Measurements from ENCODE around the gene SLX1A.

Gene SLX1A

DNA sequence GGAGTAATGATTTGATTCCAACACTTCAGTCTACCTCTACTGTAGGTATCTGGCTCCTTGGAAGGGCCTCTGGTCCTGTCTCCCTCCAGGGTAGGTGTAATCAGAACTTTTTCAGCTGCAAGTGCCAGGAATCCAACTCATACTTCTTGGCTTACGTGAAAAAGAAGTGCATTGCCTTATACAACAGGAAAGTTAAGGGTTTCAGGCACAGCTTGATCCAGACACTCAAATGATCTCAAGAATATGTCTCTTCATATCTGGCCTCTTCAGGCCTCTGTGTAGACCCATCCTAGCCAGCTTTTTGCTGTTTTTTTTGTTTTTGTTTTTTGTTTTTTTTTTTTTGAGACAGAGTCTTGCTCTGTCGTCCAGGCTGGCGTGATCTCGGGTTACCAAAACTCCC lies 14.5 kb upstream of the SLX1A start:
- TF ChIP-seq, protein P1, sequence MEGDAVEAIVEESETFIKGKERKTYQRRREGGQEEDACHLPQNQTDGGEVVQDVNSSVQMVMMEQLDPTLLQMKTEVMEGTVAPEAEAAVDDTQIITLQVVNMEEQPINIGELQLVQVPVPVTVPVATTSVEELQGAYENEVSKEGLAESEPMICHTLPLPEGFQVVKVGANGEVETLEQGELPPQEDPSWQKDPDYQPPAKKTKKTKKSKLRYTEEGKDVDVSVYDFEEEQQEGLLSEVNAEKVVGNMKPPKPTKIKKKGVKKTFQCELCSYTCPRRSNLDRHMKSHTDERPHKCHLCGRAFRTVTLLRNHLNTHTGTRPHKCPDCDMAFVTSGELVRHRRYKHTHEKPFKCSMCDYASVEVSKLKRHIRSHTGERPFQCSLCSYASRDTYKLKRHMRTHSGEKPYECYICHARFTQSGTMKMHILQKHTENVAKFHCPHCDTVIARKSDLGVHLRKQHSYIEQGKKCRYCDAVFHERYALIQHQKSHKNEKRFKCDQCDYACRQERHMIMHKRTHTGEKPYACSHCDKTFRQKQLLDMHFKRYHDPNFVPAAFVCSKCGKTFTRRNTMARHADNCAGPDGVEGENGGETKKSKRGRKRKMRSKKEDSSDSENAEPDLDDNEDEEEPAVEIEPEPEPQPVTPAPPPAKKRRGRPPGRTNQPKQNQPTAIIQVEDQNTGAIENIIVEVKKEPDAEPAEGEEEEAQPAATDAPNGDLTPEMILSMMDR (IDR thresholded peaks at IDR 0.05; ENCODE audit: borderline replicate concordance, insufficient read depth, low read depth, low read length), result no peak
- H3K4me3 ChIP-seq (ENCODE audit: low read depth, low read length), result no peak overlapping the region

DNA sequence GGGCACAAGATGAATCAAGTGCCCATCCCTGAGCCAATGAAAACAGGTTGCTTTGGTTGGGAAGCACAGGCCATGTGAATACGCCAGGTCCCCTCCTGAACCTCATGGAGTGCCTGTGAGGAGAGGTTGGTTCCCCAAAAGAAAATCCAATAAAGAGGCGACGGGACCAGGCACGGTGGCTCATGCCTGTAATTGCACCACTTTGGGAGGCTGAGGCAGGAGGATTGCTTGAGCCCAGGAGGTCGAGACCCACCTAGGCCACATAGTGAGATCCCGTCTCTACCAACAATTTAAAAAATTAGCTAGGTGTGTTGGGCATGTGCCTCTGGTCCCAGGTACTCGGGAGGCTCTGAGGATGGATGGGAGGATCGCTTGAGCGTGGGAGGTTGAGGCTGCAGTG lies 13.7 kb upstream of the SLX1A start:
- no peak overlapping the region for H3K4me3 ChIP-seq (ENCODE audit: low read depth, low read length)
- TF ChIP-seq, protein P1 (IDR thresholded peaks at IDR 0.05; ENCODE audit: borderline replicate concordance, insufficient read depth, low read depth, low read length), result no peak

DNA sequence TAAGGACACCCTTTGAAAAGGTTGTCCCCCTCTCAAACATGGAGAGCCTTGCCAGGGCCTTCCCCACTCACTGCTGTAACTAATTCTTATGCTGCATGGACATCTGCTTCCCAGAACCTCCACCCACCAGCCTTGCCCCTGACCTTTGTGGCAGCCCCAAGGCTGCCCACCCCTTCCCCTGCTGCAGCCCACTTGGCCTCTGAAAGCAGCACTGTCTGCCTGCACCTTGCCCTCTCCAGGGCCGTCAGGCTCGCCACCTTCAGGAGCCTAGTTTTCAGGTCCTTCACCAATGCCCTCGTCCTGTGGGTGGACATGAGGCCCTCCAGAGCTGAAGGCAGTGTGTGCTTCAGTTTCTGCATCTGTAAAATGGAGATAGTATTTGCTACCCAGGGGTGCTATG lies 12.9 kb upstream of the SLX1A start:
- TF ChIP-seq, protein P1 (IDR thresholded peaks at IDR 0.05; ENCODE audit: borderline replicate concordance, insufficient read depth, low read depth, low read length), result no peak

DNA sequence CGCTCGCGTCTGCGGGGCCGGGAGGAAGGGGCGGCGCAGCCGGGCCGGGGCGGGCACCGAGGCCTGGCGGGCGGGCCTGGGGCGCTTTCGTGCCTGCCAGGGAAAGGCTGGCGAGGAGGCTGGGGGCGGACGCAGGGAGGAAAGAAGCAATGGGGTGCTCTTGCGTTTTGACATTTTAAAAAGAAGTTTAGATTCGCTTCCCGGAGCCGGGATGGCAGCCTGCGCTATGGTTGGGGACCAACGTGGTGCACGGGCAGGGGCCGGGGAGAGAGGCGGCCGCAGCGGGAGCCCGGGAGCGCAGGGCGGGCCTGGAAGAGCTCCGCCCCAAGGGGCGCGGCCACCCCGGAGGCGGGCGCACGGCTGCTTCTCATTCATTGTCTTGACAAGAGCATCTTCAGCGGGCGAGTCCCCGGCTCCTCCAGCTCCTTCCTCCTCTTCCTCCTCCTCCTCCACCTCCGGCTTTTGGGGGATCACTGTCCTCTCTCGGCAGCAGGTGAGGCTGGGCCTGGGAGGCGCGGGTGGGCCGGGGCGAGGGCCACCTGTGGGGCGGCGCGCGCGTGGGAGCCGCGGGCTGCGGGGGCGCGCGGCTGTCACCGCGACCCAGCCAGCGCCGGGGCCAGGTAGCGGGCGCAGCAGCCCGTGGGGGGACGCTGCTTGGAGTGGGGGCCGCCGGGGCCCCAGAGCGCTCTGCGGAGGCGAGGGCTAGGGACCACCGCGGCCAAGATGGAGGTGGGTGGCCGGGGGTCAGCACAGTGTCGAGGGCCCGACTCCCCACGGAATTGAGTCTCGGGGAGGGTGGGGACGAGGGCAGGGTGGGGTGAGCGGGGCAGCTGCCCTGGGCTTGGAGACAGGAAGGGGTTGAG lies 10.2 kb upstream of the SLX1A start, which contains the start of gene CORO1A:
Gene CORO1A (plus strand): TSS at position 370 of the 863 bp plus-strand sequence. CDS start 1,608 bp downstream, outside the sequence.
- TF ChIP-seq, protein P1 (IDR thresholded peaks at IDR 0.05; ENCODE audit: borderline replicate concordance, insufficient read depth, low read depth, low read length), result no peak
- peak within 1 kb of the TSS; percentile 95 for H3K4me3 ChIP-seq (ENCODE audit: low read depth, low read length)

More for the DNA sequence above, 12.9 kb upstream of the SLX1A start:
- H3K4me3 ChIP-seq (ENCODE audit: low read depth, low read length), result no peak overlapping the region

DNA sequence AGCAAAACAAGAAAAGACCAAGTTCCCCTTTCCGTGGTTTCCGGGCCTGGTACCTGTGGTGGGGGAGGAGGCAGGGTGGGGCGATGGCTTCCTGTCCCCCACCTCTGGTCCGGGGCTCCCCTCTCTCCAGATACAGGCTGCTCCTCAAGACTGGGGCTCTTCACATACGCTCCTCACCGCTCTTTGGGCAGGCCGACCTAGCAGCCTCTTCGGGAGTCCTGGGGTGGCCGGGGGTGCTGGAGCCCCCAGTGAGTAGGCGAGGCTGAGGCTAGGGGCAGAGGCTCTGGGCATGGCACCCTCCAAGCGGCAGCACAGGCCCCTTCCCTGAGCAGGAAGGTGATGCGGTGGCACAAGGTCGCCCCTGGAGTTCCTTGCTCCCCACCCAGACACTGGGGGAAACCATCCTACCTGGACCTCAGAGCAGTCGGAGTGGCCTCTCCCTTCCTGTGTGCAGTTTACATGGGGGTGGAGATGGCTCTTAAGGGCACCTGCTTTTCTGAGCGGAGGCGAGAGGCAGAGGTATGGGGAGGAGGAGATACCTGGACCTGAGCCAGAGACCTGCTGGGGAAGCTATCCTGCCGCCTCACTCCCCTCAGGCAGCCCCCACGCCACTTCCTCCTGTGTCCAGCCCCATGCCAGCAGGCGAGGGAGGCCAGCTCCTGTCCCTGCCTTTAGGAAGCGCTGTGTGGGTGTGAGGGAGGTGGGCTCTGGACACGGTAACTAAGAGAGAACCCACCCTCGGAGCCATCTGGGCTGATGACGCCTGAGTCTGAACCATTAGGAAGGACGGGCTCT lies 9.4 kb upstream of the SLX1A start:
- H3K4me3 ChIP-seq (ENCODE audit: low read depth, low read length), result peak overlapping the region; percentile 95
- TF ChIP-seq, protein P1 (IDR thresholded peaks at IDR 0.05; ENCODE audit: borderline replicate concordance, insufficient read depth, low read depth, low read length), result no peak

DNA sequence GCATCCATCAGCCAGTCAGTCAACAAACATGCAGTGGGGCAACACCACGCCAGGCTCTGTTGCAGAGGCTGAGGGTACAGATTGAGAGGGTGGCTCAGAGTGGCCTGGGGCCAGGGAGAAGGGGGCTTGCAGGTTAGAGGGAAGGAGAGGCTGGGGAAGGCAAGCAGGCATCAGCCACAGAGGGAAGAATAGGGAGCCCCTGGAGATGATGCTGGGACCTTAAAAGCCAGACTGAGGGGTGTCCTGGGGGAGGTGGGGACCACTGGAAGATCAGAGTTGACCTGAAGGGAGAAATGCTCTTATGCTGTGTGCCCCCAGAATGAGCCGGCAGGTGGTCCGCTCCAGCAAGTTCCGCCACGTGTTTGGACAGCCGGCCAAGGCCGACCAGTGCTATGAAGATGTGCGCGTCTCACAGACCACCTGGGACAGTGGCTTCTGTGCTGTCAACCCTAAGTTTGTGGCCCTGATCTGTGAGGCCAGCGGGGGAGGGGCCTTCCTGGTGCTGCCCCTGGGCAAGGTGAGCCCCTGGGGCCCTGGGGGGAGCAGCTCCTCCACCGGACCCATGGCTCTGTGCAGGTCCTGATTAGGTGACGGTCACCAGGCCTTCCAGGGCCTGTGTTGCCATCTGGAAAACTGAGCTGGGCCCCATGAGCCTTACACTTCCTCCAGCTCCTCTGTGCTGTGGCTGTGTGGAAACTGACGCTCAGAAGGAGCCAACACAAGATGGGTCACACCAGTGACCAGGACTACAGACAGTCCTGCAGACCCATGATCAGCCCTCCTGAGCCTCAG lies 8.6 kb upstream of the SLX1A start:
- H3K4me3 ChIP-seq (ENCODE audit: low read depth, low read length), result peak overlapping the region; percentile 95
- TF ChIP-seq, protein P1 (IDR thresholded peaks at IDR 0.05; ENCODE audit: borderline replicate concordance, insufficient read depth, low read depth, low read length), result no peak

Measured in GM12875 (cell line).